Measurements from ENCODE around the gene JUN. TPM values are rescaled to one million over a fixed set of nuclear protein-coding genes. Genes with fewer than 3 reads are reported as not detected.

Gene JUN
- total and polyA plus RNA-seq, 2 of the 13 experiments (the other 11 are each of a cell fraction or from before 2014, with no cell fraction given), result 18.2 to 22.3 TPM

DNA sequence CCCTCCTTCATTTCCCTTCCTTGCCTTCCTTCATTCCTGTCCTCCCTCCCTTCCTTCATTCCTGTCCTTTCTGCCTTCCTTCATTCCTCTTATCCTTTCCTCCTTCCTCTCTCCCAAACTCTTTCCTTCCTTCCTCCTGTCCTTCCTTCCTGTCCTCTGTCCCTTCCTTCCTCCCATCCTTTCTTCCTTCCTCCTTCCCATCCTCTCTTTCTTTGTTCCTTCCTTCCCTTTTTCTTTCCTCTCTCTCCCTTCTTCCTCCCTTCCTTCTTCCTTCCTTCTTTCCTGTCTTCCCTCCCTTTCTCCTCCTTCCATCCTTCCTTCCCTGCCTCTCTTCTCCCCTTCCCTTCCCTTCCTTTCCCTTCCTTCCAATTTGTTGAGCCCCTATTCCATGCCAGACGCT is 15.8 kb upstream of the JUN start:
- Histone ChIP-seq H3K27ac (ENCODE audit: extremely low read length, insufficient read depth, low read length) (no peak overlapping the region), H4K20me1 (ENCODE audit: insufficient read depth, low read length) (no peaks in the 10 kb centered on the region), H3K4me3 (replicated peaks in 1 of 3; ENCODE audit: insufficient read depth in 1 of 3, low read depth in 2 of 3, low read length in 3 of 3) (no peak overlapping the region), H3K4me2 (ENCODE audit: low read depth, low read length) (no peak overlapping the region), H3K9me3 (ENCODE audit: low read length) (no peaks in the 10 kb centered on the region), H3K36me3 (replicated peaks in 1 of 2; ENCODE audit: control insufficient read depth in 1 of 2, insufficient read depth in 2 of 2, low read length in 2 of 2) (no peaks in the 10 kb centered on the region), H3K9ac (ENCODE audit: insufficient read depth, low read depth, low read length) (no peak overlapping the region), H3K79me2 (ENCODE audit: insufficient read depth, low read length) (no peaks in the 10 kb centered on the region), H3K27me3 (ENCODE audit: control insufficient read depth in 1 of 2, insufficient read depth in 2 of 2, low read length in 2 of 2) (peaks cover 0 to 5% of the 10 kb centered on the region in 2 experiments; a peak in 1 of 5 replicates), H2AFZ (ENCODE audit: low read length) (no peak overlapping the region), H3K4me1 (ENCODE audit: insufficient read depth, low read length) (peaks cover 15% of the 10 kb centered on the region)
- TF ChIP-seq RFXAP (CRISPR knock-in tag; IDR thresholded peaks at IDR 0.05; ENCODE audit: borderline replicate concordance), result no peak
- TF ChIP-seq, protein P1, sequence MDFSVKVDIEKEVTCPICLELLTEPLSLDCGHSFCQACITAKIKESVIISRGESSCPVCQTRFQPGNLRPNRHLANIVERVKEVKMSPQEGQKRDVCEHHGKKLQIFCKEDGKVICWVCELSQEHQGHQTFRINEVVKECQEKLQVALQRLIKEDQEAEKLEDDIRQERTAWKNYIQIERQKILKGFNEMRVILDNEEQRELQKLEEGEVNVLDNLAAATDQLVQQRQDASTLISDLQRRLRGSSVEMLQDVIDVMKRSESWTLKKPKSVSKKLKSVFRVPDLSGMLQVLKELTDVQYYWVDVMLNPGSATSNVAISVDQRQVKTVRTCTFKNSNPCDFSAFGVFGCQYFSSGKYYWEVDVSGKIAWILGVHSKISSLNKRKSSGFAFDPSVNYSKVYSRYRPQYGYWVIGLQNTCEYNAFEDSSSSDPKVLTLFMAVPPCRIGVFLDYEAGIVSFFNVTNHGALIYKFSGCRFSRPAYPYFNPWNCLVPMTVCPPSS (IDR thresholded peaks at IDR 0.05), result 0 out of 2 replicates have a peak, but pooled peaks have one; percentile 13
- TF ChIP-seq RNF2 (conservative IDR thresholded peaks at IDR 0.05; ENCODE audit: low read depth), result no peak
- TF ChIP-seq FOXA1 (IDR thresholded peaks at IDR 0.05), result 0 out of 2 replicates have a peak, but pooled peaks have one; percentile 34
- TF ChIP-seq FOXA1 (CRISPR knock-in tag; IDR thresholded peaks at IDR 0.05), result no peak
- TF ChIP-seq ZBTB1 (CRISPR knock-in tag; IDR thresholded peaks at IDR 0.05; ENCODE audit: borderline replicate concordance), result no peak
- 0 out of 2 replicates have a peak, but pooled peaks have one; percentile 17 for TF ChIP-seq IKZF1 (IDR thresholded peaks at IDR 0.05)
- TF ChIP-seq, protein P2, sequence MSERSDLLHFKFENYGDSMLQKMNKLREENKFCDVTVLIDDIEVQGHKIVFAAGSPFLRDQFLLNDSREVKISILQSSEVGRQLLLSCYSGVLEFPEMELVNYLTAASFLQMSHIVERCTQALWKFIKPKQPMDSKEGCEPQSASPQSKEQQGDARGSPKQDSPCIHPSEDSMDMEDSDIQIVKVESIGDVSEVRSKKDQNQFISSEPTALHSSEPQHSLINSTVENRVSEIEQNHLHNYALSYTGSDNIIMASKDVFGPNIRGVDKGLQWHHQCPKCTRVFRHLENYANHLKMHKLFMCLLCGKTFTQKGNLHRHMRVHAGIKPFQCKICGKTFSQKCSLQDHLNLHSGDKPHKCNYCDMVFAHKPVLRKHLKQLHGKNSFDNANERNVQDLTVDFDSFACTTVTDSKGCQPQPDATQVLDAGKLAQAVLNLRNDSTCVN (CRISPR knock-in tag; IDR thresholded peaks at IDR 0.05; ENCODE audit: borderline replicate concordance), result no peak
- TF ChIP-seq ZNF282 (IDR thresholded peaks at IDR 0.05; ENCODE audit: partially characterized antibody), result peak; percentile 17
- peak; percentile 53 for TF ChIP-seq PCBP2 (optimal IDR thresholded peaks at IDR 0.05; ENCODE audit: low read depth, low read length, poor library complexity, severe bottlenecking)
- TF ChIP-seq FOXK2 (IDR thresholded peaks at IDR 0.05), result peak; percentile 34; the same call in 1 of the 2 replicates
- 0 out of 2 replicates have a peak, but pooled peaks have one; percentile 53 for TF ChIP-seq SOX6 (IDR thresholded peaks at IDR 0.05)
- no peak for TF ChIP-seq SOX6 (CRISPR knock-in tag; IDR thresholded peaks at IDR 0.05)
- TF ChIP-seq KAT2B (IDR thresholded peaks at IDR 0.05; ENCODE audit: borderline replicate concordance, low read depth, low read length), result no peak
- no TSS peak for BruUV-seq (replicated peaks)
- in situ Hi-C loops (cut with HindIII; ENCODE audit: extremely low pct_ligation_motif_present, low pct_unique_long_range_greater_than_20kb), result no loop called here
- intact Hi-C loops (cut with micrococcal nuclease; ENCODE audit: unreplicated experiment), result no loop called here
- CTCF ChIA-PET (ENCODE audit: low intra/inter-chr PET ratio, low total read pairs), result no interaction called here
- FAIRE-seq (no peak), DNase-seq (ENCODE audit: low spot score) (no peak), ATAC-seq (no peak)
- POLR2A ChIA-PET, result no interaction called here
- 0% methylated on average over 1 of the region's 1 CpG for whole genome bisulfite sequencing (ENCODE audit: low lambda C conversion rate)

Measured in HepG2 (cell line).